WTC11 (cell line): ENCODE data around the gene COL2A1.

Experiments used
- ATF1 ChIP-seq: sonication (generic); formaldehyde crosslinking; IDR thresholded peaks from 2 replicates; pipeline ENCODE4 v1.8.1; 2023; ENCODE audit warnings: mild to moderate bottlenecking, moderate library complexity, missing genetic modification reagents
- CBFB ChIP-seq: sonication (generic); formaldehyde crosslinking; IDR thresholded peaks from 2 replicates; pipeline ENCODE4 v1.8.1; 2022; ENCODE audit warnings: mild to moderate bottlenecking, low read depth, missing genetic modification reagents
- ELF4 ChIP-seq: sonication (generic); formaldehyde crosslinking; IDR thresholded peaks from 2 replicates; pipeline ENCODE4 v1.8.1; 2022; ENCODE audit warnings: low read depth, mild to moderate bottlenecking, moderate library complexity, missing genetic modification reagents
- NFYB ChIP-seq: sonication (generic); formaldehyde crosslinking; conservative IDR thresholded peaks from 2 replicates; pipeline ENCODE4 v1.8.0; 2022; ENCODE audit warnings: low read depth, missing genetic modification reagents
- TCF7 ChIP-seq: sonication (generic); formaldehyde crosslinking; IDR thresholded peaks from 2 replicates; pipeline ENCODE4 v1.8.0; 2022; ENCODE audit warnings: mild to moderate bottlenecking, low read depth, missing genetic modification reagents, moderate library complexity
- TP53 ChIP-seq: sonication (generic); formaldehyde crosslinking; IDR thresholded peaks from 2 replicates; pipeline ENCODE4 v1.8.1; 2023; ENCODE audit warnings: mild to moderate bottlenecking, missing genetic modification reagents
- ZNF671 ChIP-seq: fragments of 250-450 bp; sonication (Bioruptor Pico); IDR thresholded peaks from 2 replicates; pipeline ENCODE4 v1.8.0; 2021; ENCODE audit warnings: mild to moderate bottlenecking
- TF ChIP-seq, protein P1 (sequence below): fragments of 200-600 bp; IDR thresholded peaks from 2 replicates; pipeline ENCODE4 v1.8.0; 2022; ENCODE audit warnings: antibody characterized with exemption
- TF ChIP-seq, protein P2 (sequence below): sonication (generic); formaldehyde crosslinking; IDR thresholded peaks from 2 replicates; pipeline ENCODE4 v1.8.0; 2023; ENCODE audit warnings: mild to moderate bottlenecking, missing genetic modification reagents
- TF ChIP-seq, protein P3 (sequence below): sonication (generic); formaldehyde crosslinking; IDR thresholded peaks from 2 replicates; pipeline ENCODE4 v1.8.1; 2023; ENCODE audit warnings: mild to moderate bottlenecking, missing genetic modification reagents, moderate library complexity
- TF ChIP-seq, protein P4 (sequence below): sonication (generic); formaldehyde crosslinking; IDR thresholded peaks from 2 replicates; pipeline ENCODE4 v1.8.1; 2023; ENCODE audit warnings: mild to moderate bottlenecking, missing genetic modification reagents
- TF ChIP-seq, protein P5 (sequence below): sonication (generic); formaldehyde crosslinking; IDR thresholded peaks from 2 replicates; pipeline ENCODE4 v1.8.1; 2023; ENCODE audit warnings: mild to moderate bottlenecking, moderate library complexity, missing genetic modification reagents

DNA sequence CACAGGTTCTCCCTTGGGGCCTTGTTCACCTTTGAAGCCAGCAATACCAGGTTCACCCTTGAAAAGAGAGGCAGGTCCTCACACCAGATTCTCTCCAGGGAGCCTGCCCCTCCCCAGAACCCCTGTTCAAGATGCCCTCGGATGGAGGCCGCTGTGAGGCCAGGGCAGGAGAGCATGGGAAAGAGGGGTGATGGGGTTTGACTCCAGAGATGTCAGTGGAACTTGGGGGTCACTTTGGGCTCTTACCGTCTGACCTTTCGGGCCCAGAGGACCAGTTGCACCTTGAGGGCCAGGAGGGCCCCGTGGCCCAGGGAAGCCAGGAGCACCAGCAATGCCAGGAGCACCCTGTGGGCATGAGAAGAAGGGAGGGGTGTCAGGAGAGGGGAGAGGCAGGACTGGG, 17.4 kb downstream of the COL2A1 start:
- TF ChIP-seq, protein P1, sequence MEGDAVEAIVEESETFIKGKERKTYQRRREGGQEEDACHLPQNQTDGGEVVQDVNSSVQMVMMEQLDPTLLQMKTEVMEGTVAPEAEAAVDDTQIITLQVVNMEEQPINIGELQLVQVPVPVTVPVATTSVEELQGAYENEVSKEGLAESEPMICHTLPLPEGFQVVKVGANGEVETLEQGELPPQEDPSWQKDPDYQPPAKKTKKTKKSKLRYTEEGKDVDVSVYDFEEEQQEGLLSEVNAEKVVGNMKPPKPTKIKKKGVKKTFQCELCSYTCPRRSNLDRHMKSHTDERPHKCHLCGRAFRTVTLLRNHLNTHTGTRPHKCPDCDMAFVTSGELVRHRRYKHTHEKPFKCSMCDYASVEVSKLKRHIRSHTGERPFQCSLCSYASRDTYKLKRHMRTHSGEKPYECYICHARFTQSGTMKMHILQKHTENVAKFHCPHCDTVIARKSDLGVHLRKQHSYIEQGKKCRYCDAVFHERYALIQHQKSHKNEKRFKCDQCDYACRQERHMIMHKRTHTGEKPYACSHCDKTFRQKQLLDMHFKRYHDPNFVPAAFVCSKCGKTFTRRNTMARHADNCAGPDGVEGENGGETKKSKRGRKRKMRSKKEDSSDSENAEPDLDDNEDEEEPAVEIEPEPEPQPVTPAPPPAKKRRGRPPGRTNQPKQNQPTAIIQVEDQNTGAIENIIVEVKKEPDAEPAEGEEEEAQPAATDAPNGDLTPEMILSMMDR: no peak
- TF ChIP-seq NFYB (CRISPR knock-in tag) (no peak), ATF1 (CRISPR knock-in tag) (no peak), TP53 (CRISPR knock-in tag) (no peak), TCF7 (CRISPR knock-in tag) (no peak), ZNF671 (no peak), ELF4 (CRISPR knock-in tag) (no peak), CBFB (CRISPR knock-in tag) (no peak)
- TF ChIP-seq, protein P2, sequence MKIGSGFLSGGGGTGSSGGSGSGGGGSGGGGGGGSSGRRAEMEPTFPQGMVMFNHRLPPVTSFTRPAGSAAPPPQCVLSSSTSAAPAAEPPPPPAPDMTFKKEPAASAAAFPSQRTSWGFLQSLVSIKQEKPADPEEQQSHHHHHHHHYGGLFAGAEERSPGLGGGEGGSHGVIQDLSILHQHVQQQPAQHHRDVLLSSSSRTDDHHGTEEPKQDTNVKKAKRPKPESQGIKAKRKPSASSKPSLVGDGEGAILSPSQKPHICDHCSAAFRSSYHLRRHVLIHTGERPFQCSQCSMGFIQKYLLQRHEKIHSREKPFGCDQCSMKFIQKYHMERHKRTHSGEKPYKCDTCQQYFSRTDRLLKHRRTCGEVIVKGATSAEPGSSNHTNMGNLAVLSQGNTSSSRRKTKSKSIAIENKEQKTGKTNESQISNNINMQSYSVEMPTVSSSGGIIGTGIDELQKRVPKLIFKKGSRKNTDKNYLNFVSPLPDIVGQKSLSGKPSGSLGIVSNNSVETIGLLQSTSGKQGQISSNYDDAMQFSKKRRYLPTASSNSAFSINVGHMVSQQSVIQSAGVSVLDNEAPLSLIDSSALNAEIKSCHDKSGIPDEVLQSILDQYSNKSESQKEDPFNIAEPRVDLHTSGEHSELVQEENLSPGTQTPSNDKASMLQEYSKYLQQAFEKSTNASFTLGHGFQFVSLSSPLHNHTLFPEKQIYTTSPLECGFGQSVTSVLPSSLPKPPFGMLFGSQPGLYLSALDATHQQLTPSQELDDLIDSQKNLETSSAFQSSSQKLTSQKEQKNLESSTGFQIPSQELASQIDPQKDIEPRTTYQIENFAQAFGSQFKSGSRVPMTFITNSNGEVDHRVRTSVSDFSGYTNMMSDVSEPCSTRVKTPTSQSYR (CRISPR knock-in tag): no peak
- TF ChIP-seq, protein P3, sequence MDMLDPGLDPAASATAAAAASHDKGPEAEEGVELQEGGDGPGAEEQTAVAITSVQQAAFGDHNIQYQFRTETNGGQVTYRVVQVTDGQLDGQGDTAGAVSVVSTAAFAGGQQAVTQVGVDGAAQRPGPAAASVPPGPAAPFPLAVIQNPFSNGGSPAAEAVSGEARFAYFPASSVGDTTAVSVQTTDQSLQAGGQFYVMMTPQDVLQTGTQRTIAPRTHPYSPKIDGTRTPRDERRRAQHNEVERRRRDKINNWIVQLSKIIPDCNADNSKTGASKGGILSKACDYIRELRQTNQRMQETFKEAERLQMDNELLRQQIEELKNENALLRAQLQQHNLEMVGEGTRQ (CRISPR knock-in tag): no peak
- TF ChIP-seq, protein P4, sequence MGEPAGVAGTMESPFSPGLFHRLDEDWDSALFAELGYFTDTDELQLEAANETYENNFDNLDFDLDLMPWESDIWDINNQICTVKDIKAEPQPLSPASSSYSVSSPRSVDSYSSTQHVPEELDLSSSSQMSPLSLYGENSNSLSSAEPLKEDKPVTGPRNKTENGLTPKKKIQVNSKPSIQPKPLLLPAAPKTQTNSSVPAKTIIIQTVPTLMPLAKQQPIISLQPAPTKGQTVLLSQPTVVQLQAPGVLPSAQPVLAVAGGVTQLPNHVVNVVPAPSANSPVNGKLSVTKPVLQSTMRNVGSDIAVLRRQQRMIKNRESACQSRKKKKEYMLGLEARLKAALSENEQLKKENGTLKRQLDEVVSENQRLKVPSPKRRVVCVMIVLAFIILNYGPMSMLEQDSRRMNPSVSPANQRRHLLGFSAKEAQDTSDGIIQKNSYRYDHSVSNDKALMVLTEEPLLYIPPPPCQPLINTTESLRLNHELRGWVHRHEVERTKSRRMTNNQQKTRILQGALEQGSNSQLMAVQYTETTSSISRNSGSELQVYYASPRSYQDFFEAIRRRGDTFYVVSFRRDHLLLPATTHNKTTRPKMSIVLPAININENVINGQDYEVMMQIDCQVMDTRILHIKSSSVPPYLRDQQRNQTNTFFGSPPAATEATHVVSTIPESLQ (CRISPR knock-in tag): no peak
- TF ChIP-seq, protein P5, sequence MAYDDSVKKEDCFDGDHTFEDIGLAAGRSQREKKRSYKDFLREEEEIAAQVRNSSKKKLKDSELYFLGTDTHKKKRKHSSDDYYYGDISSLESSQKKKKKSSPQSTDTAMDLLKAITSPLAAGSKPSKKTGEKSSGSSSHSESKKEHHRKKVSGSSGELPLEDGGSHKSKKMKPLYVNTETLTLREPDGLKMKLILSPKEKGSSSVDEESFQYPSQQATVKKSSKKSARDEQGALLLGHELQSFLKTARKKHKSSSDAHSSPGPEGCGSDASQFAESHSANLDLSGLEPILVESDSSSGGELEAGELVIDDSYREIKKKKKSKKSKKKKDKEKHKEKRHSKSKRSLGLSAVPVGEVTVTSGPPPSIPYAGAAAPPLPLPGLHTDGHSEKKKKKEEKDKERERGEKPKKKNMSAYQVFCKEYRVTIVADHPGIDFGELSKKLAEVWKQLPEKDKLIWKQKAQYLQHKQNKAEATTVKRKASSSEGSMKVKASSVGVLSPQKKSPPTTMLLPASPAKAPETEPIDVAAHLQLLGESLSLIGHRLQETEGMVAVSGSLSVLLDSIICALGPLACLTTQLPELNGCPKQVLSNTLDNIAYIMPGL (CRISPR knock-in tag): no peak
